H9 (cell line): ENCODE results near the gene FAM241A. TPM values are rescaled to one million over a fixed set of nuclear protein-coding genes. Genes with fewer than 3 reads are reported as not detected.

Experiments used
- DNase-seq: peaks from one replicate; pipeline ENCODE4 v3.0.0-alpha.2; 2017
- H2AFZ ChIP-seq: one replicate; pipeline ENCODE4 v1.6.1; 2013; ENCODE audit warnings: mild to moderate bottlenecking, low read length, control low read depth, moderate library complexity
- H2AK5ac ChIP-seq: 2 replicates; pipeline ENCODE4 v1.6.1; 2013; ENCODE audit warnings: low read length, control low read depth, mixed read lengths; ENCODE audit not compliant: insufficient read length
- H2BK120ac ChIP-seq: one replicate; pipeline ENCODE4 v1.6.1; 2013; ENCODE audit warnings: low read depth, mild to moderate bottlenecking, low read length, control low read depth, inconsistent platforms; ENCODE audit not compliant: poor library complexity, severe bottlenecking
- H2BK12ac ChIP-seq: 2 replicates; pipeline ENCODE4 v1.6.1; 2013; ENCODE audit warnings: low read length, control low read depth, mixed read lengths, low read depth; ENCODE audit not compliant: insufficient read length
- H2BK15ac ChIP-seq: 2 replicates; pipeline ENCODE4 v1.6.1; 2013; ENCODE audit warnings: low read depth, low read length, control low read depth
- H2BK20ac ChIP-seq: one replicate; pipeline ENCODE4 v1.6.1; 2013; ENCODE audit warnings: low read depth, mild to moderate bottlenecking, low read length, control low read depth, inconsistent platforms; ENCODE audit not compliant: poor library complexity, severe bottlenecking
- H2BK5ac ChIP-seq: 2 replicates; pipeline ENCODE4 v1.6.1; 2013; ENCODE audit warnings: low read length, control low read depth, mixed read lengths; ENCODE audit not compliant: insufficient read length
- H3K14ac ChIP-seq: 2 replicates; pipeline ENCODE4 v1.6.1; 2013; ENCODE audit warnings: low read length, control low read depth; ENCODE audit not compliant: insufficient read depth
- H3K18ac ChIP-seq: 2 replicates; pipeline ENCODE4 v1.6.1; 2013; ENCODE audit warnings: low read depth, mild to moderate bottlenecking, mixed read lengths, low read length, control low read depth; ENCODE audit not compliant: insufficient read length
- H3K23ac ChIP-seq: 2 replicates; pipeline ENCODE4 v1.6.1; 2013; ENCODE audit warnings: low read length, control low read depth, mixed read lengths, low read depth; ENCODE audit not compliant: insufficient read length
- H3K23me2 ChIP-seq: 2 replicates; pipeline ENCODE4 v1.6.1; 2013; ENCODE audit warnings: low read depth, mild to moderate bottlenecking, mixed read lengths, low read length, control low read depth; ENCODE audit not compliant: insufficient read length, poor library complexity, severe bottlenecking
- H3K27ac ChIP-seq: 2 replicates; pipeline ENCODE4 v1.5.1; 2013; ENCODE audit warnings: low read length, control low read depth, mixed read lengths, low read depth; ENCODE audit not compliant: insufficient read length
- H3K27me3 ChIP-seq: 2 replicates; pipeline ENCODE4 v1.6.1; 2013; ENCODE audit warnings: low read length, control low read depth, inconsistent platforms; ENCODE audit not compliant: insufficient read depth
- H3K4ac ChIP-seq: 2 replicates; pipeline ENCODE4 v1.6.1; 2013; ENCODE audit warnings: low read depth, mild to moderate bottlenecking, control low read depth, inconsistent platforms, low read length, moderate library complexity
- H3K4me1 ChIP-seq: 2 replicates; pipeline ENCODE4 v1.6.1; 2013; ENCODE audit warnings: low read length, control low read depth, inconsistent platforms; ENCODE audit not compliant: insufficient read depth
- H3K4me2 ChIP-seq: 2 replicates; pipeline ENCODE4 v1.6.1; 2013; ENCODE audit warnings: low read length, control low read depth, mixed read lengths; ENCODE audit not compliant: insufficient read length, insufficient read depth
- H3K56ac ChIP-seq: 2 replicates; pipeline ENCODE4 v1.6.1; 2013; ENCODE audit warnings: low read depth, mild to moderate bottlenecking, mixed read lengths, low read length, control low read depth; ENCODE audit not compliant: insufficient read length
- H3K79me1 ChIP-seq: 2 replicates; pipeline ENCODE4 v1.6.1; 2013; ENCODE audit warnings: low read depth, mild to moderate bottlenecking, moderate library complexity, low read length, control low read depth, inconsistent platforms; ENCODE audit not compliant: insufficient read depth, poor library complexity, severe bottlenecking
- H3K79me2 ChIP-seq: 2 replicates; pipeline ENCODE4 v1.6.1; 2013; ENCODE audit warnings: low read length, control low read depth, inconsistent platforms; ENCODE audit not compliant: insufficient read depth
- H3K9ac ChIP-seq: 2 replicates; pipeline ENCODE4 v1.6.1; 2013; ENCODE audit warnings: low read length, control low read depth, mixed read lengths; ENCODE audit not compliant: insufficient read length; ENCODE audit errors: extremely low read depth
- H3K9me3 ChIP-seq: one replicate; pipeline ENCODE4 v1.6.1; 2013; ENCODE audit warnings: low read depth, low read length, inconsistent platforms; ENCODE audit not compliant: control insufficient read depth
- H3T11ph ChIP-seq: one replicate; pipeline ENCODE4 v1.6.1; 2013; ENCODE audit warnings: mild to moderate bottlenecking, low read length, control low read depth, inconsistent platforms
- H4K20me1 ChIP-seq: one replicate; pipeline ENCODE4 v1.6.1; 2013; ENCODE audit not compliant: control insufficient read depth, insufficient read length, insufficient read depth
- H4K5ac ChIP-seq: 2 replicates; pipeline ENCODE4 v1.6.1; 2013; ENCODE audit warnings: low read depth, mild to moderate bottlenecking, mixed read lengths, low read length, control low read depth; ENCODE audit not compliant: insufficient read length
- H4K8ac ChIP-seq: replicated peaks from 2 replicates; pipeline ENCODE4 v1.6.1; 2013; ENCODE audit warnings: low read length, control low read depth, mixed read lengths, low read depth; ENCODE audit not compliant: insufficient read length
- H4K91ac ChIP-seq: 2 replicates; pipeline ENCODE4 v1.6.1; 2013; ENCODE audit warnings: low read depth, mild to moderate bottlenecking, moderate library complexity, mixed read lengths, low read length, control low read depth; ENCODE audit not compliant: insufficient read length
- H3K27ac Mint-ChIP-seq, 3 experiments: 2 replicates in 2 of 3; 3 replicates in 1 of 3; pipeline ENCODE4 v1.8.0; 2020 to 2021; ENCODE audit warnings: mixed read lengths in 3 of 3, mild to moderate bottlenecking in 1 of 3, moderate library complexity in 1 of 3
- H3K27me3 Mint-ChIP-seq: 2 replicates; pipeline ENCODE4 v1.8.0; 2021; ENCODE audit warnings: low read depth, mild to moderate bottlenecking, moderate library complexity, mixed read lengths
- H3K36me3 Mint-ChIP-seq, 3 experiments: 2 replicates in 2 of 3; 3 replicates in 1 of 3; pipeline ENCODE4 v1.8.0; 2020 to 2021; ENCODE audit warnings: low read depth in 3 of 3, mixed read lengths in 3 of 3; ENCODE audit not compliant: insufficient read depth in 1 of 3
- H3K4me1 Mint-ChIP-seq, 2 experiments: 2 replicates each; pipeline ENCODE4 v1.8.0; 2020; ENCODE audit warnings: mixed read lengths in 2 of 2
- H3K4me3 Mint-ChIP-seq, 2 experiments: 2 replicates in 1 of 2; 3 replicates in 1 of 2; pipeline ENCODE4 v1.8.0; 2020 to 2021; ENCODE audit warnings: mild to moderate bottlenecking in 2 of 2, mixed read lengths in 2 of 2, moderate library complexity in 1 of 2
- H3K9me3 Mint-ChIP-seq, 2 experiments: 2 replicates in 1 of 2; 3 replicates in 1 of 2; pipeline ENCODE4 v1.8.0; 2020; ENCODE audit warnings: mild to moderate bottlenecking in 2 of 2, mixed read lengths in 2 of 2, moderate library complexity in 1 of 2
- CTCF ChIP-seq: fragments of 200-600 bp; sonication (generic); conservative IDR thresholded peaks from 3 replicates; pipeline ENCODE4 v1.8.0; 2021; ENCODE audit warnings: antibody characterized with exemption, mild to moderate bottlenecking
- WGBS: extraction: QIAGEN DNeasy Blood & Tissue Kit; methylation state at CpG from one replicate; pipeline ENCODE4 v1.1.7; 2013; ENCODE audit warnings: missing lambda C conversion rate, low lambda C conversion rate, mixed read lengths; ENCODE audit not compliant: insufficient read length; ENCODE audit errors: extremely low coverage; 5-methylcytosine and 5-hydroxymethylcytosine counted together
- total RNA-seq: library from RNA; stranded (reverse); gene quantifications from 2 replicates; pipeline ENCODE4 v1.2.1, GENCODE V29; 2021

FAM241A gene
- total RNA-seq, 1 experiment from 2014 or later: 0.13 TPM

GRCh38 chr4:112184438-112184837 lies 39.2 kb downstream of the FAM241A start:
- Histone ChIP-seq H3K27me3 (no peaks in the 10 kb centered on the region), H3K9me3 (no peaks in the 10 kb centered on the region), H3K4me1 (no peaks in the 10 kb centered on the region; the same call in 1 of the 2 replicates), H2AFZ (no peak overlapping the region), H3K18ac (no peak overlapping the region), H3K23me2 (no peaks in the 10 kb centered on the region), H4K8ac (no peak overlapping the region), H3K79me2 (no peaks in the 10 kb centered on the region), H3K4me2 (no peak overlapping the region), H4K91ac (no peak overlapping the region), H3K14ac (no peak overlapping the region), H2BK15ac (no peak overlapping the region), H3K4ac (no peak overlapping the region), H3T11ph (no peak overlapping the region), H3K27ac (no peak overlapping the region), H2BK20ac (no peak overlapping the region), H2BK120ac (no peak overlapping the region), H2BK5ac (no peak overlapping the region), H4K20me1 (no peaks in the 10 kb centered on the region), H4K5ac (no peak overlapping the region), H3K79me1 (no peaks in the 10 kb centered on the region), H3K23ac (no peak overlapping the region), H2AK5ac (no peak overlapping the region), H2BK12ac (no peak overlapping the region), H3K9ac (no peak overlapping the region), H3K56ac (no peak overlapping the region)
- no peak for TF ChIP-seq CTCF
- no peak for DNase-seq
- Mint-ChIP-seq H3K27ac (no peak overlapping the region; a peak in 1 of 7 replicates), H3K27me3 (no peaks in the 10 kb centered on the region), H3K4me1 (peaks cover 7 to 8% of the 10 kb centered on the region in 2 experiments), H3K4me3 (no peak overlapping the region), H3K36me3 (no peaks in the 10 kb centered on the region), H3K9me3 (no peaks in the 10 kb centered on the region)
- WGBS: no CpG with 5 or more reads among the region's 1 CpG
